HEK293 (cell line): ENCODE measurements around the gene MOK.

ENCODE experiments used
- CTCF ChIA-PET: fragments of 350-600 bp; formaldehyde crosslinking; extraction: SDS; loops from one replicate; lab custom pipeline; 2021; ENCODE audit warnings: antibody characterized with exemption; lab: Yijun Ruan, JAX
- POLR2A ChIA-PET: fragments of 300-600 bp; formaldehyde crosslinking; extraction: SDS; loops from one replicate; lab custom pipeline; 2020; ENCODE audit warnings: antibody characterized with exemption, inconsistent platforms; lab: Yijun Ruan, JAX
- H3K27ac ChIP-seq: fragments of 200-500 bp; sonication (Bioruptor generic); 2 replicates; pipeline ENCODE4 v1.5.1; 2014; ENCODE audit warnings: low read depth, low read length, control low read depth, inconsistent platforms; ENCODE audit errors: extremely low read depth
- H3K36me3 ChIP-seq, 2 experiments: fragments of 200-500 bp in 1 of 2; sonication (Bioruptor generic) in 1 of 2; 1 replicate in 1 of 2; 2 replicates in 1 of 2; pipeline ENCODE4 v1.5.1; 2014 to 2017; ENCODE audit warnings: inconsistent platforms in 2 of 2, low read length in 2 of 2; ENCODE audit not compliant: control insufficient read depth in 2 of 2, insufficient read depth in 1 of 2
- H3K4me1 ChIP-seq: fragments of 200-500 bp; sonication (Bioruptor generic); 2 replicates; pipeline ENCODE4 v1.5.1; 2014; ENCODE audit warnings: mild to moderate bottlenecking, low read length, inconsistent platforms; ENCODE audit not compliant: control insufficient read depth, insufficient read depth
- H3K4me3 ChIP-seq: 2 replicates; pipeline ENCODE4 v1.5.1; 2011; ENCODE audit warnings: low read depth, mild to moderate bottlenecking, control low read depth, low read length, moderate library complexity
- H3K9me3 ChIP-seq: fragments of 200-500 bp; sonication (Bioruptor generic); 2 replicates; pipeline ENCODE4 v1.5.1; 2014; ENCODE audit warnings: low read depth, low read length, inconsistent platforms; ENCODE audit not compliant: control insufficient read depth, insufficient read depth
- EGR2 ChIP-seq: fragments of 450-650 bp; formaldehyde crosslinking; IDR thresholded peaks from 2 replicates; pipeline ENCODE4 v1.5.1; 2016; ENCODE audit warnings: low read depth, missing biosample characterization, missing genetic modification characterization
- GFI1B ChIP-seq: fragments of 450-650 bp; formaldehyde crosslinking; IDR thresholded peaks from 2 replicates; pipeline ENCODE4 v1.5.1; 2016; ENCODE audit warnings: missing biosample characterization, missing genetic modification characterization
- GLI4 ChIP-seq: fragments of 450-650 bp; formaldehyde crosslinking; IDR thresholded peaks from 2 replicates; pipeline ENCODE4 v1.5.1; 2016; ENCODE audit warnings: missing biosample characterization, missing genetic modification characterization
- HOXD13 ChIP-seq: sonication (generic); formaldehyde crosslinking; IDR thresholded peaks from 2 replicates; pipeline ENCODE4 v1.8.0; 2022; ENCODE audit warnings: missing genetic modification reagents, borderline replicate concordance
- SCRT2 ChIP-seq: fragments of 450-650 bp; formaldehyde crosslinking; IDR thresholded peaks from 2 replicates; pipeline ENCODE4 v1.5.1; 2016; ENCODE audit warnings: missing biosample characterization, missing genetic modification characterization
- ZBTB48 ChIP-seq: fragments of 450-650 bp; formaldehyde crosslinking; IDR thresholded peaks from 2 replicates; pipeline ENCODE4 v1.5.1; 2016; ENCODE audit warnings: missing biosample characterization, missing genetic modification characterization
- ZIC2 ChIP-seq: fragments of 450-650 bp; formaldehyde crosslinking; IDR thresholded peaks from 2 replicates; pipeline ENCODE4 v1.5.1; 2016; ENCODE audit warnings: missing biosample characterization, missing genetic modification characterization
- ZNF433 ChIP-seq: fragments of 450-650 bp; formaldehyde crosslinking; IDR thresholded peaks from 2 replicates; pipeline ENCODE4 v1.5.1; 2016; ENCODE audit warnings: missing biosample characterization, missing genetic modification characterization, low read depth
- ZNF596 ChIP-seq: fragments of 450-650 bp; IDR thresholded peaks from 2 replicates; pipeline ENCODE4 v1.5.0; 2018; ENCODE audit warnings: missing biosample characterization, mild to moderate bottlenecking, missing genetic modification characterization, moderate library complexity
- TF ChIP-seq, protein P1 (sequence below): fragments of 450-650 bp; formaldehyde crosslinking; IDR thresholded peaks from 2 replicates; pipeline ENCODE4 v1.5.1; 2016; ENCODE audit warnings: missing biosample characterization, missing genetic modification characterization
- TF ChIP-seq, protein P2 (sequence below): fragments of 450-650 bp; formaldehyde crosslinking; IDR thresholded peaks from 2 replicates; pipeline ENCODE4 v1.5.1; 2017; ENCODE audit warnings: missing biosample characterization, missing genetic modification characterization

MOK gene

GRCh38 chr14:102239231-102239630 lies 65.7 kb downstream of the MOK start:
- Histone ChIP-seq H3K9me3 (no peaks in the 10 kb centered on the region), H3K27ac (no peak overlapping the region), H3K36me3 (no peaks in the 10 kb centered on the region), H3K4me3 (no peak overlapping the region), H3K4me1 (no peaks in the 10 kb centered on the region)
- CTCF ChIA-PET: interaction anchor here (1.1 kb wide), 1 partner anchor 82 kb away, joined by 5 read pairs; no protein-coding TSS in a partner anchor
- POLR2A ChIA-PET: no interaction called here
- TF ChIP-seq ZIC2: peak; percentile 42; the same call in 1 of the 2 replicates
- no peak for TF ChIP-seq ZNF596 (tag by site-specific recombination)

GRCh38 chr14:102238766-102239165 lies 66.2 kb downstream of the MOK start:
- Histone ChIP-seq H3K27ac (no peak overlapping the region), H3K4me3 (no peak overlapping the region), H3K4me1 (no peaks in the 10 kb centered on the region), H3K36me3 (no peaks in the 10 kb centered on the region), H3K9me3 (no peaks in the 10 kb centered on the region)
- TF ChIP-seq EGR2 (tag by site-specific recombination) (peak; percentile 35; the same call in 1 of the 2 replicates), ZBTB48 (no peak)
- POLR2A ChIA-PET: no interaction called here
- CTCF ChIA-PET: interaction anchor here (1.1 to 1.2 kb wide), 2 partner anchors 75 to 83 kb away, joined by 3 to 5 read pairs; no protein-coding TSS in a partner anchor

DNA sequence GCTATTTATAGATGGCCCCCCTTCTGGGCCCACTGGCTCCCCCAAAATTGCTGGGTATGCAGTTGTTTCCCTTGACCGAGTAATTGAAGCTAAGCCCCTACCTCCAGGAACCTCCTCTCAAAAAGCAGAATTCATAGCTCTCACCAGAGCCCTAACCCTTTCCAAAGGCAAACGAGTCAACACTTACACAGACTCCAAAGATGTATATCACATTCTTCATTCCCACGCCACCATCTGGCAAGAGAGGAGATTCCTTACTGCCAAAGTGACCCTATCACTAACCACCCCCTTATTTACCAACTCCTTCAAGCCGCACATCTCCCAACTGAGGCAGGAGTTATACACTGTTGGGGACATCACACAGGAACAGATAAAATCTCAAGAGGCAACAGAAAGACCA lies 66.8 kb downstream of the MOK start:
- H3K4me3 ChIP-seq: no peak overlapping the region
- ChIA-PET CTCF (interaction anchor here (0.7 to 2.6 kb wide), 3 partner anchors 14 to 76 kb away, joined by 3 to 10 read pairs (median 3); no protein-coding TSS in a partner anchor), POLR2A (no interaction called here)
- no peaks in the 10 kb centered on the region for H3K9me3 ChIP-seq
- TF ChIP-seq ZNF433 (tag by site-specific recombination): no peak
- TF ChIP-seq, protein P1, sequence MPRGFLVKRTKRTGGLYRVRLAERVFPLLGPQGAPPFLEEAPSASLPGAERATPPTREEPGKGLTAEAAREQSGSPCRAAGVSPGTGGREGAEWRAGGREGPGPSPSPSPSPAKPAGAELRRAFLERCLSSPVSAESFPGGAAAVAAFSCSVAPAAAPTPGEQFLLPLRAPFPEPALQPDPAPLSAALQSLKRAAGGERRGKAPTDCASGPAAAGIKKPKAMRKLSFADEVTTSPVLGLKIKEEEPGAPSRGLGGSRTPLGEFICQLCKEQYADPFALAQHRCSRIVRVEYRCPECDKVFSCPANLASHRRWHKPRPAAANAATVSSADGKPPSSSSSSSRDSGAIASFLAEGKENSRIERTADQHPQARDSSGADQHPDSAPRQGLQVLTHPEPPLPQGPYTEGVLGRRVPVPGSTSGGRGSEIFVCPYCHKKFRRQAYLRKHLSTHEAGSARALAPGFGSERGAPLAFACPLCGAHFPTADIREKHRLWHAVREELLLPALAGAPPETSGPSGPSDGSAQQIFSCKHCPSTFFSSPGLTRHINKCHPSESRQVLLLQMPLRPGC (tag by site-specific recombination): no peak
- TF ChIP-seq SCRT2 (tag by site-specific recombination): no peak
- no peak for TF ChIP-seq GFI1B (tag by site-specific recombination)
- no peak for TF ChIP-seq GLI4 (tag by site-specific recombination)
- no peak for TF ChIP-seq HOXD13
- H3K36me3 ChIP-seq: no peaks in the 10 kb centered on the region
- H3K27ac ChIP-seq: no peak overlapping the region
- no peaks in the 10 kb centered on the region for H3K4me1 ChIP-seq

DNA sequence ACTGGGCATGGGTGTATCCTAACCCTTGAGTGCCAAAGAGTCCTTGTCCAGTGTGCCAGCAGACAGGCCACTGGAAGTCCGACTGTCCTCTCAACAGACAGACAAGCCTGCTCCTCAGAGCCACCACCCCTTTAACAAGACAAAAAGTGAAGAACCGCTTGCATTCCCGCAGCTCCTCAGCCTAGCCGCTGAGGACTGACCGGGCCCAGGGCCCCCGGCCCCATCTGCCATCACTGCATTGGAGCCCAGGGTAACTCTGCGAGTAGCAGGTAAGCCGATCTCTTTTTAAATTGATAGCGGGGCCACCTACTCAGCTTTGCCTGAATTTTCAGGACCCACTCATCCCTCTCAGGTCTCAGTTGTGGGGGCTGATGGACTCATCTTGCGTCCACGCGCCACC lies 68.9 kb downstream of the MOK start:
- H3K4me3 ChIP-seq: no peak overlapping the region

More for the DNA sequence above, 68.9 kb downstream of the MOK start:
- TF ChIP-seq EGR2 (tag by site-specific recombination): peak; percentile 61; the same call in 1 of the 2 replicates
- TF ChIP-seq, protein P2, sequence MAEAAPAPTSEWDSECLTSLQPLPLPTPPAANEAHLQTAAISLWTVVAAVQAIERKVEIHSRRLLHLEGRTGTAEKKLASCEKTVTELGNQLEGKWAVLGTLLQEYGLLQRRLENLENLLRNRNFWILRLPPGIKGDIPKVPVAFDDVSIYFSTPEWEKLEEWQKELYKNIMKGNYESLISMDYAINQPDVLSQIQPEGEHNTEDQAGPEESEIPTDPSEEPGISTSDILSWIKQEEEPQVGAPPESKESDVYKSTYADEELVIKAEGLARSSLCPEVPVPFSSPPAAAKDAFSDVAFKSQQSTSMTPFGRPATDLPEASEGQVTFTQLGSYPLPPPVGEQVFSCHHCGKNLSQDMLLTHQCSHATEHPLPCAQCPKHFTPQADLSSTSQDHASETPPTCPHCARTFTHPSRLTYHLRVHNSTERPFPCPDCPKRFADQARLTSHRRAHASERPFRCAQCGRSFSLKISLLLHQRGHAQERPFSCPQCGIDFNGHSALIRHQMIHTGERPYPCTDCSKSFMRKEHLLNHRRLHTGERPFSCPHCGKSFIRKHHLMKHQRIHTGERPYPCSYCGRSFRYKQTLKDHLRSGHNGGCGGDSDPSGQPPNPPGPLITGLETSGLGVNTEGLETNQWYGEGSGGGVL (tag by site-specific recombination): no peak
- H3K4me1 ChIP-seq: no peaks in the 10 kb centered on the region
- H3K9me3 ChIP-seq: no peaks in the 10 kb centered on the region
- ChIA-PET POLR2A (no interaction called here), CTCF (interaction anchor here (0.7 to 2.6 kb wide), 5 partner anchors 11 to 78 kb away, joined by 3 to 18 read pairs (median 4); no protein-coding TSS in a partner anchor)
- H3K36me3 ChIP-seq: peaks cover 0 to 12% of the 10 kb centered on the region in 2 experiments; a peak in 1 of 3 replicates
- no peak overlapping the region for H3K27ac ChIP-seq
